Gastrocnemius medialis (tissue), 4 donors: ENCODE results near the gene EREG.

Experiments
- CTCF ChIP-seq, 5 experiments: fragments of 450-650 bp in 3 of 5; fragments of 200-600 bp in 2 of 5; sonication (generic) in 2 of 5; IDR thresholded peaks in 4 of 5; conservative IDR thresholded peaks in 1 of 5; 1 replicate in 4 of 5; 2 replicates in 1 of 5; pipeline ENCODE4 v1.5.1; 2016 to 2019; ENCODE audit warnings: antibody characterized with exemption in 5 of 5, mild to moderate bottlenecking in 3 of 5, moderate library complexity in 3 of 5
- POLR2A ChIP-seq, 2 donors: fragments of 450-650 bp; IDR thresholded peaks; one replicate each; pipeline ENCODE4 v1.6.1; 2017; ENCODE audit warnings: antibody characterized with exemption in 2 of 2, mild to moderate bottlenecking in 2 of 2, moderate library complexity in 2 of 2

GRCh38 chr4:74338792-74339333, 26.1 kb upstream of the EREG start:
- no peak for TF ChIP-seq CTCF (IDR thresholded peaks at IDR 0.05 in 4 of 5, conservative IDR thresholded peaks at IDR 0.05 in 1 of 5)
- TF ChIP-seq POLR2A (IDR thresholded peaks at IDR 0.05), result no peak
